Fibroblast of lung (primary cell): ENCODE results near the gene NOC4L. TPM values are rescaled to one million over a fixed set of nuclear protein-coding genes. Genes with fewer than 3 reads are reported as not detected.

Experiments
- DNase-seq, 2 donors: peaks; one replicate each; pipeline versions ENCODE4 v3.0.0 to v3.0.0-alpha.2; 2010; ENCODE audit warnings: low read depth in 2 of 2
- H2AFZ ChIP-seq: 2 replicates; pipeline ENCODE4 v1.5.1; 2012; ENCODE audit warnings: low read length, control low read depth, inconsistent platforms
- H3K27ac ChIP-seq: 2 replicates; pipeline ENCODE4 v1.5.1; 2011; ENCODE audit warnings: low read length, control low read depth; ENCODE audit not compliant: insufficient read depth
- H3K27me3 ChIP-seq: 2 replicates; pipeline ENCODE4 v1.5.1; 2011; ENCODE audit warnings: mild to moderate bottlenecking, low read length; ENCODE audit not compliant: control insufficient read depth, insufficient read depth
- H3K36me3 ChIP-seq: 2 replicates; pipeline ENCODE4 v1.5.1; 2011; ENCODE audit warnings: low read length; ENCODE audit not compliant: control insufficient read depth, insufficient read depth
- H3K4me1 ChIP-seq: 2 replicates; pipeline ENCODE4 v1.5.1; 2011; ENCODE audit warnings: low read length; ENCODE audit not compliant: control insufficient read depth, insufficient read depth; ENCODE audit errors: extremely low read depth
- H3K4me2 ChIP-seq: 2 replicates; pipeline ENCODE4 v1.5.1; 2011; ENCODE audit warnings: low read length, control low read depth; ENCODE audit not compliant: insufficient read depth; ENCODE audit errors: extremely low read depth
- H3K4me3 ChIP-seq, 4 experiments: fragments of 200-600 bp in 1 of 4; sonication (generic) in 1 of 4; replicated peaks in 1 of 4; 2 replicates each; pipeline ENCODE4 v1.5.1; 2011 to 2016; ENCODE audit warnings: low read length in 4 of 4, low read depth in 3 of 4, mild to moderate bottlenecking in 3 of 4, control low read depth in 2 of 4, inconsistent platforms in 1 of 4, mixed read lengths in 1 of 4; ENCODE audit not compliant: insufficient read depth in 1 of 4; ENCODE audit errors: control extremely low read depth in 1 of 4
- H3K79me2 ChIP-seq: 2 replicates; pipeline ENCODE4 v1.5.1; 2012; ENCODE audit warnings: mild to moderate bottlenecking, low read length, inconsistent platforms; ENCODE audit not compliant: control insufficient read depth, insufficient read depth
- H3K9ac ChIP-seq: 2 replicates; pipeline ENCODE4 v1.5.1; 2011; ENCODE audit warnings: mild to moderate bottlenecking, low read length, control low read depth; ENCODE audit not compliant: insufficient read depth
- H3K9me3 ChIP-seq: 2 replicates; pipeline ENCODE4 v1.5.1; 2012; ENCODE audit warnings: low read depth, low read length; ENCODE audit not compliant: control insufficient read depth, insufficient read depth
- H4K20me1 ChIP-seq: 2 replicates; pipeline ENCODE4 v1.5.1; 2011; ENCODE audit warnings: low read length; ENCODE audit not compliant: control insufficient read depth, insufficient read depth; ENCODE audit errors: extremely low read depth
- CTCF ChIP-seq, 2 donors: IDR thresholded peaks in 1 of 2; conservative IDR thresholded peaks in 1 of 2; 1 replicate in 1 of 2; 2 replicates in 1 of 2; pipeline ENCODE4 v1.5.1; 2011 to 2012; ENCODE audit warnings: low read length in 2 of 2, control low read depth in 1 of 2, inconsistent platforms in 1 of 2, low read depth in 1 of 2, mild to moderate bottlenecking in 1 of 2
- EZH2 ChIP-seq: IDR thresholded peaks from 2 replicates; pipeline ENCODE4 v1.5.1; 2012; ENCODE audit warnings: low read length, control low read depth, mild to moderate bottlenecking; ENCODE audit errors: missing control alignments
- polyA plus RNA-seq, 2 donors: library from polyadenylated mRNA; depleted of rRNA in 1 of 2; stranded (reverse) in 1 of 2; unstranded in 1 of 2; fragments of >200 nt; gene quantifications; 2 replicates each; pipeline ENCODE4 v1.2.1, GENCODE V29; 2011 to 2012; ENCODE audit warnings: missing spikeins in 1 of 2
- total RNA-seq: library from RNA; depleted of rRNA; stranded (reverse); fragments of >200 nt; gene quantifications from 2 replicates; pipeline ENCODE4 v1.2.1, GENCODE V29; 2014

NOC4L gene
- total and polyA plus RNA-seq, 2 donors (not counting 1 experiment from before 2014, with no cell fraction given), result 3.0 to 6.8 TPM

- no peaks in the 10 kb centered on the region for H3K79me2 ChIP-seq
- no peak overlapping the region for H2AFZ ChIP-seq
- H3K36me3 ChIP-seq, result peaks cover 10% of the 10 kb centered on the region
- peaks cover 10% of the 10 kb centered on the region for H3K9me3 ChIP-seq
- no peak overlapping the region for H3K9ac ChIP-seq
- no peaks in the 10 kb centered on the region for H3K27me3 ChIP-seq
- H3K4me1 ChIP-seq, result no peaks in the 10 kb centered on the region
- H3K4me3 ChIP-seq, result no peak overlapping the region
- TF ChIP-seq CTCF (conservative IDR thresholded peaks at IDR 0.05 in 1 of 2, IDR thresholded peaks at IDR 0.05 in 1 of 2; ENCODE audit: low read depth in 1 of 2, low read length in 2 of 2) (no peak), EZH2 (no peak)
- no peak overlapping the region for H3K4me2 ChIP-seq
- H4K20me1 ChIP-seq, result no peaks in the 10 kb centered on the region
- no peak for DNase-seq
- H3K27ac ChIP-seq, result no peak overlapping the region
These were observed 8.2 kb downstream of the NOC4L start for GRCh38 chr12:132152411-132152821.

GRCh38 chr12:132152953-132153352, 8.7 kb downstream of the NOC4L start:
- no peak for DNase-seq
- Histone ChIP-seq H2AFZ (no peak overlapping the region), H3K79me2 (no peaks in the 10 kb centered on the region), H4K20me1 (no peaks in the 10 kb centered on the region), H3K36me3 (peaks cover 13% of the 10 kb centered on the region), H3K27me3 (no peaks in the 10 kb centered on the region), H3K4me1 (no peaks in the 10 kb centered on the region), H3K9me3 (peaks cover 12% of the 10 kb centered on the region), H3K9ac (no peak overlapping the region), H3K4me2 (no peak overlapping the region), H3K27ac (no peak overlapping the region), H3K4me3 (no peak overlapping the region)
- TF ChIP-seq EZH2 (no peak), CTCF (conservative IDR thresholded peaks at IDR 0.05 in 1 of 2, IDR thresholded peaks at IDR 0.05 in 1 of 2; ENCODE audit: low read depth in 1 of 2, low read length in 2 of 2) (no peak)

GRCh38 chr12:132153501-132154340, 9.5 kb downstream of the NOC4L start:
- no peak overlapping the region for H3K9ac ChIP-seq
- peaks cover 14% of the 10 kb centered on the region for H3K36me3 ChIP-seq
- TF ChIP-seq EZH2 (no peak), CTCF (conservative IDR thresholded peaks at IDR 0.05 in 1 of 2, IDR thresholded peaks at IDR 0.05 in 1 of 2; ENCODE audit: low read depth in 1 of 2, low read length in 2 of 2) (peak; percentile 81 to 85)
- no peak overlapping the region for H2AFZ ChIP-seq
- H3K27ac ChIP-seq, result no peak overlapping the region
- H3K4me2 ChIP-seq, result peak overlapping the region; percentile 71
- H3K9me3 ChIP-seq, result peaks cover 12% of the 10 kb centered on the region
- H3K4me3 ChIP-seq, result peak overlapping the region in 1 of 4 experiments; percentile 17
- H3K27me3 ChIP-seq, result no peaks in the 10 kb centered on the region
- H4K20me1 ChIP-seq, result no peaks in the 10 kb centered on the region
- H3K79me2 ChIP-seq, result no peaks in the 10 kb centered on the region
- H3K4me1 ChIP-seq, result no peaks in the 10 kb centered on the region
- DNase-seq, result peak; percentile 59 to 71
